NCI-H146 (cell line): ENCODE data around the gene AQP1.
A peak's percentile ranks its signal among the peaks of the same experiment; 100 is the strongest.

Experiments
- DNase-seq: peaks from one replicate; lab custom pipeline; 2025; lab: John Stamatoyannopoulos, UW

AQP1 gene

GRCh38 chr7:30974605-30975255 lies 63.1 kb downstream of the AQP1 start:
- DNase-seq, result peak; percentile 35
